SKM-1 (cell line): ENCODE measurements around the gene HIVEP2.

Experiments used
- DNase-seq: peaks from one replicate; lab custom pipeline; 2025; ENCODE audit not compliant: unreplicated experiment; lab: John Stamatoyannopoulos, UW

HIVEP2 gene

DNA sequence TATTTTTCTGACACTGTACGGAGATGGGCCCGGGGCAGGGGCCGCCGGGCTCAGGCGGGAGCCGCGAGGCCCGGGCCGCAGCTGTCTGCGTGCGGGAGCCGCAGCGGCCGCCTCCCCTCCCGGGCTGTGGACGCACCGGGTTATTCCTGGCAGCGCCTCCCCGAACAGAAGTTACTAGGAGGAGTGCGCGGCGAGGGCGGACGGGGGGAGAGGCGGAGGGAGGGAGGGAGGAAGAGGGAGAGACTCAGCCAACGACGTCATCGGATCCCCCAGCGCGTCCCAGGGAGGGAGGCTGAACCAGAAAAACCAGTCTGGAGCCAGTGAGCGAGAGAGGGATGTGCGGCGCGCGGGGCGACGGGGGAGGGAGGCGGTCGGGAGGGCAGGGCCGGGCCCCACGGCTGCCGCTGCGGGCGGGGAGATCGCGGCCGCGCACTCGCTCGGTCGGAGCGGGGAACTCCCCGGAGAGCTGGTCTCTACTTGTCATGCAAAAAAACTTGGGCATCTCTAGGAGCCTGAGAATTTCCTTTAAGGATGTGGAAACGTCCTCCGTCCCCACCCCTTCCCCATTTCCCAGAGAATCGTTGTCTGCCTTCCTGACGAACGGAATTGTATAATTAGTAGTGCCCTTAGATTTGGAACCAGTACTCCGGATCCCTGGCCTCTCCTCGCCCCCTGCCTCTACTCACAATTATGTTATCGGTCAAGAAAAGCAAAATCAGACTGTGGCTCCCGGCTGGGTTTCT is 1.4 kb upstream of the HIVEP2 start:
- no peak for DNase-seq

DNA sequence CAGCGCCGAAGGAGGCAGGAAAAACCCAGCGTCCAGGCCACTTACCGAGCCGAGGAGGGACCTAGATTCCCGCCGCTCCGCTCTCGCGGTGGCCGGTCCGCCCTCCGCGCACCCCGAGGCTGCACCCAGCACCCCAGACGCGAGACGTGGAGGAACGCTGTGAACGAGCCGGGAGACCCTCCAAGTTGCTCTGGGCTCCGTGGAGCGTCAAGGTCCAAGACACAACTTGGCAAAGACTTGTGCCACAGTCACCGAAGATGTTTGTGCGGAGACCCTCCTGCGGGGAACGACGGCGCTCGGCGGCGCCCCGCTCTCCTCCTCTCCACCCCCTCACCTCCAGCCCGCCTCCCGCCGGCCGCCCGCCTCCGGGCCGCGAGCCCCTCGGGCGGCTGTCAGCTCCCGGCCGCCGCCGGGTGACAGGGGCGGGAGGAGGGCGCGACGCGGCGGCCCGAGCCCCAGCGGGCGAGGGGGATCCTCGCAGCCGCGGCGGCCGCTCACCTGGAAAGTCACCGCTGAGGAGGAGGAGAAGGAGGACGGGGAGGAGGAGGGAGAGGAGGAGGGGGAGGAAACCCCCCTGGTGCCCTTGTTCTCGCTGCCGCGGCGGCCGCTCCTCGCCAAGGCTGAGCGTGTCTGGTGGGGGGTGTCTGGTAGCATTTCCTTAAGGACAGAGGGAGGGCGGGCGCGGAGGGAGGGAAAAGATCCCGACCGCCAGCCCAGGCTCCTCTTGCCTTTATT is 637 bp upstream of the HIVEP2 start:
- DNase-seq, result no peak

DNA sequence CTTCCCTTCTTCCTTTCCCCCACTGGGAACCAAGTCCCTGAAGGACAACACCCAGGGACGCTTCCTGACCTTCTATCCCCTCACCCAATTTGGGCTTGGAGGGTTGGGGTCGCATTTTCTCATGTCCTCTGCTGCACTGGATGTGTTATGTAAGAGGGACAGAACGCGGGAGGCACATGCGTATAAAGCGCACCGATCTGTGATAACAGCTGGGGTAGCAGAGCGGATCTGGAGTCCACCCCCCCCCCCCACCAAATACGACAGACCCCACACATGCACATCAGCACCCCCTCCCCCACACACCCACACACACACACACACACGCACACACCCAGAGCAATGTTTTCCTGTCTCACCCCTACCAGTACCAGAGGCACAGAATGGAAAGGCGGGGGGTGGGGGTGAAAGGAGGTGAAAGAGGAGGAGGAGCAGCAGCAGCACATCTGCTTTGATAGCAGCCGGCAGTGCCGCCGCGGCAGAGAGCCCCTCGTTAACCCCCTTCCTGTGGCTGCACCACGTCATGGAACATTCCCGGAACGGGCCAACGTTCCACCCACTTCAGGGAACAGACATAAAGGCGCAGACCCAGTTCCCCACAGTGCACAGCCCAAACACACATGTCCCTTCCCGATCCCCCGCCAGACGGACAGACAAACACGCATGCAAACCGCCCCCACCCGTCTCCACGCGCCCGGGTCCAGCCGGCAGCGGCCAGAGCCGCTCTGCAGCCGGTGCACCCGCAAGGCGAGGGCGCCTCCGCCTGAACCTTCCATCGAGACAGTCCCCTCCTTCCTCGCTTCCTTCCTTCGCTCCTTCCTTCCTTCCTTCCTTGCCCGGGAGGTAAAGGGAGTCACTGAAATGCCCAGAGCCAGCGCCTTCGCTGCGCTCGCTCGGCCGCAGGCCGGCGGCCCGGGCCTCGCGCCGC is 590 bp downstream of the HIVEP2 start:
- no peak for DNase-seq

DNA sequence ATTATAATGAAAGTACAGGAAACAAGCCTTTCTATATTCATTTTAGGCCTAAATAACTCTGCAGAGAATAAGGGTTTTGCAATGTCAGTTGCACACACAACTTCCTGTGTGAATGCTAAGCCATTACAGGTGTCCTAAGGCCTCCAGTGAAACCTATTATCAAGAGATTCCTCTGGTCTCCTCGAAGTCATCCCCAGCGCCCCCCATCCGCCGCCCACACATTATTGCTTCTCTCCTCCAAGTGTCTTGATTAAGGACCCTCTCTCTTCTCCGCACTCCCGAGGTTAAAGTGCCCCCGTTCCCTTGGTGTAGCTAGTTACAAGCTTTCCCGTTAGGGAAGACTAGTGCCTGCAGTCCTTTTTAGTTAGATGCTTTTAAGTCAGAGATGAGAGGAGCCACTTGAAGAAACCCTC is 1.3 kb downstream of the HIVEP2 start:
- no peak for DNase-seq

DNA sequence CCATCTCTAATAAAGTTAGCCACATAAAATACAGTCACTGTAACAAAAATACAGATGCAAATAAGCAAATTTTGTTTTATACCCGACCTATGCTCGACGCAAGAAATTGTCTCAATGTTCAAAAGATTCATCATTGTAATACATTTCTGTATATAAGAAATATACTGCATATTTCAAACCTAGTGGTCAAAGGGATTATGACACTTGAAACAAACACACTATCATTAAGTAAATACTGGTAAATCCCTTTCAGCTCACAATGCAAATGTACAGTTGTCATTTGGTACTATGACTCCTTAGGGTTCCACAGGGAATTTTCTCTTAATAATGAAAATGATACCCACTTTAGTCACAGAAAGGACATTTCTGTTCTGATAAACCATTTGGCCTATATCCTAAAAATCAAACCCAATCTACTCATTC is 2.2 kb downstream of the HIVEP2 start:
- DNase-seq, result peak; percentile 22

DNA sequence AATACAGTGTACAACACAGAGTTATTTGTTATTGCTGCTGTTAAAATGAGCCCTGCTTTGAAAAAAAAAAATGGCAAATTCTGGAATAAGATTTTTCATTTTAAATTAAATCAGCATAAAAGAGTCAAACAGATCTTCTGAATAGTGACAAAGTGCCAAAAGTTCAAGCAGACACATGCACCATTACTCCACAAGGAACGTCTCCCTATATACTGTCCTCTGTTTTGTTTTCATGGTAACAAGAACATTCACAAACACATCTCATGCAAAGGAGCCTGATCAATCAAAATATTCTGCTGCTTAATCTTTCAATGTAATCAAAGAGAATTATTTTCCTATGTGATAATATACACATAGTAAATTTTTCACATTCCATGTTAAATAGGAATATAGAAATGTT is 2.7 kb downstream of the HIVEP2 start:
- no peak for DNase-seq

DNA sequence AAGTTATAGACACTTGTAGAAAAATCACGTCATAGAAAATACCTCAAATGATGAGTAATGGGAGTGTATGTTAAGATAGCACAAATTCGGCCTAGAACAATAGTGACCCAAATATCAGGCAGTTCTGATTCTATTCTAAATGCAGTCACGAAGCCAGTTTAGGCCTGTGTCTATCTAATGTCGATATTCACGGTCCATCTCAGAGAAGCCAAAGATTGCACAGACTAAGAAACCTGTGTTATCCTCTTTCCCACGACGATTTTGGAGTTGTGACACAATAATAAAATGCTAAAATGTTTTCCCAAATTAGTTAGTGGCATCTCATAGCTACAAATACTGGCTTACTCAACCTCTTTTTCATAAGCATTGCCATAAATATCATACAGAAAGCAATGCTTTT is 4.0 kb downstream of the HIVEP2 start:
- DNase-seq, result no peak

DNA sequence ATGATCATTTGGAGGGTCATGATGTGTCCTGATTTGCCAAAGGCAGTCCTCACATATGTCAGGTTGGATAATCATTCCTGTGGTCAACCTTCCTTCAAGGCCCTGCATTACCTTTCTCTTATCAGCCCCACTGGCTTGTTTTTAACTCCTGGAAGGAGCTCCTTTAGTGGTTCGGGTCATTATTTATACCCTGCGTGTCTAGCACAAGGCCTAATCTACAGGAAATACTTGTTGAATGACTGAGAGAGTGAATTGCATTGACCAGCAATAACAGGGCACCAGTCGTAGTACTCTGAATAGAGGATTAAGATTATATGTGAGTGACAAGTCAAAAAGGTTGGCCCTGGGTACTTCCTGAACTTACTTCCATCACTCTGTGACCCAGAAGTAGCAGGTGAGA is 4.5 kb downstream of the HIVEP2 start:
- no peak for DNase-seq

DNA sequence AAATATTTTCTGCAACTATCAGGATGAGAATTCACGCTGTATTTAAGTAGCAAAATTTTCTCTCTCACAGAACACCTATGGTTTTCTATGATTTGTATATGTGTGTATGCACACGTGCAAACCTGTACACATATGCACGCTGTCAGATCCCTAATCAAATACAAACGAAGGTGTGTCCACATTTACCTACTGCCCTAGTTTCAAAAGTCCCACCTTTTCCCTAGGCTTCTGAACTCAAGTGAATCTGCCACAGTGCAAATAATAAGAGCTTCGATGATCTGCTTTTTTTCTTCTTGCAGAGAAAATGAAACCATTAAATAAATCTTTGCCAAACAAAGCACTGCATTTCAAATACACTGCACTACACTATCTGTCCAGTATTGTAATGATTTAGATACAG is 6.5 kb downstream of the HIVEP2 start:
- no peak for DNase-seq

DNA sequence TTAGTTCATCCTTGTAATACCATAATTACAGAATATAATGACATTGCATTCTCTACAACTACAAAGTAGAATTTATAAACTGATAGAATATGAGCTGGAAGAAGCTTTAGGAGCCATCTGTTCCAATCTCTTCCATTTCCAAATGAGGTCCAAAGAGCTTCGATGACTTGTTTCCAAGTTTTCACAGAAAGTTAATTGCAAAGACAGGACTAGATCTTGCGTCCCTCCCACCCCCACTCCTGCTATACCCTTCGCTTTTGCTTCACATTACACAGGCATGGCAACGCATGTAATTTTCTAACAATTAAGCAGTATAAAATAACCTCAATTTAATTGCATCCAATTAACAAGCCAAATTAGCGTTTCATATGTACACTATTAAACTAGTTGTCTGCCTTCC is 7.0 kb downstream of the HIVEP2 start:
- DNase-seq, result no peak

DNA sequence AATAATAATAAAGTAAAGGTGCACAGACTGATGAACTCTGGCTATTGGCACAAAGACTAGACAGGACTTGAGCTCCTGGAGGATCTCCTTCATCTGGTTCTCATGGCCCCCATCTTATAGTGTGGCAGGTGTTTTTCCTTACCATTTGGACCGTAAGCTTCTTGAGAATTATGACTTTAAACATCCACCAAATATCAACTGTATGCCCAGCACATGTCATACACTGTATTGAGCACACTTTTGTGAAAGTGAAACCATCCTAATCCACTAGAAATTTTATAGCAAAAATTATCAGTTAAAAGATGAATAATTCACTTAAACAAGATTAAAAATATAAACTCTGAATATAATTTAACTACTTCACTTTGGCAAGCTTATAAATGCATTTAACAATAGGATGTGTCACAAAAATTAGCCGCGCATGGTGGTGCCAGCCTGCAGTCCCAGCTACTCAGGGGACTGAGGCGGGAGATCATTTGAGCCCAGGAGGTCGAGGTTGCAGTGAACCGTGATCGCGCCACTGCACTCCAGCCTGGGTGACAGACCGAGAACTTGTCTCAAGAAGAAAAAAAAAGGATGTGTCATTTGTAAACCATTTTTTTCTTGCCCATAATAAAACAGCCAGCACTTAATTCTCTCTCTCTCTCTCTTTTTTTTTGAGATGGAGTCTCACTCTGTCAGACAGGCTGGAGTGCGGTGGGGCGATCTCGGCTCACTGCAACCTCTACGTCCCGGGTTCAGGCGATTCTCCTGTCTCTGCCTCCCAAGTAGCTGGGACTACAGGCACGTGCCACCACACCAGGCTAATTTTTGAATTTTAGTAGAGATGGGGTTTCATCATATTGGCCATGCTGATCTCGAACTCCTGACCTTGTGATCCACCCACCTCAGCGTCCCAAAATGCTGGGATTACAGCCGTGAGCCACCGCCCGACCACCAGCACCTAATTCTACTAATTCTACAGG is 9.1 kb downstream of the HIVEP2 start:
- no peak for DNase-seq

DNA sequence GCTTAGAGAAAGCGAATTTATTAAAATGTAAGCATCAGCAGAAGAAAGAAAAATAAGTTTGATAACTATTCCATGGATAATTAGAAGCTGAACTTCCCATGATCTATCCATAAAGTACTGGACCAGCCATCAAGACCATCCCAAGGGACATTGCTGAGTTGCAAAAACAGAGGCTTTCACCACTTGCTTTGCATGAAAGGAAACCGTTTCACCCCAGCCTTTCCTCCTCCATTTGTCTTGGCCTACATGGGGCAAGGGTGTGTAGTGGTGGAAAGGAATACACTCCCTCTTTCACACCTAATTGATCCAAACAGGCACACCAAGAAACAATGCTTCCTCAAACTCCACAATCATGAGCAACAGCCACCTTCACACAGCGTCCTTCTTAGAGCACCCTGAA is 10.4 kb downstream of the HIVEP2 start:
- DNase-seq, result no peak

DNA sequence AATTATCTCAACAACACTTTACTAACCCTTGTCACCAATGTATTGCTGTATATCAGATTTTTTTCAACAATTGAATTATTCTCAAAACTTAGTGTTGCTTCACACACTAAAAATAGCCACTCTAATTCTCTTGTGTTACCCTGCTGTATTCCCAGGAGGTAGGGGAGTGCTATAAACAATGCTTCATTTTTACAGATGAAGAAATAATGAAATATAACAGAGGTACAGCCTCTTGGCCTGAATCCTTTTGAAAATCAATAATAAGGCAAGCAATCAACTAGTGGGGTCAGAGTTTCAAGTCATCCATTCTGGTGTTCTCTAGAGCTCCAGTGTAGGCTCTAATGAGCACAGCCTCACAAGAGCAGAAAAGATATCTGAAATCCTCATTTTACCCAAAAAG is 10.9 kb downstream of the HIVEP2 start:
- no peak for DNase-seq

DNA sequence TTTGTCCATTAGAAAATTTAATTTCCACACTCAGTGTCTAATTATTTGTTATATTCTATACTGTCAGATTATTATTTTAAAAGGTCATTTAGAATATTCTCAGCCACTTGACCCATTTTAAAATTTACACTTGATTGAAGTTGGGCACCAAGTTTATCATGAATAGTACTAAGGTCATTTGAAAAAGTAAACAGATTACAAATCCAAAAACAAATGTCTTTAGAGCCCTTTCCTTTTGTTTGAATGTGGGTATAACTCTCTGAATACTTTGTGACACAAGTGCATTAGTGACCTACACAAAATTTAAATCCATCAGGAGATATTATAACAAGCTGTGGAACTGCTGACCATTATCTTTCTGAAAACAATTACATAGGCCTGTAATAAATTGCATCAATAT is 11.3 kb downstream of the HIVEP2 start:
- DNase-seq, result no peak

DNA sequence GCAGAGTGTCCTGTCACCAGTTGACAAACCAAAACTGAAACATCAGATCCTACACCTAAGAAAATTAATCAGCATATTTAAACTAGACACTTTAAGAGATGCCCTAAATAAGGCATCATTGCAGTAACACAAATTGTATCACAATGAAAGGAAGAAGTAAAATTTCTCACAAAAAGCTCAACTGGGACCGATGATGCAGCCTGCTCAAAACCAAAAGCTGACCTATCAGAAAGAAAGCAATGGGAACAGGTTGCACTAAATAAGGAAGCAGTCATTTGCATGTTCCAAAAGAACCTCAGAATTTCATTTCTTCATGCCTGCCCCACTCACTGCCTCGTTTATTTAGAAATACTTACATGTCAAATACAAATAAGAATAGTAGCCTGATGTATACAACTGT is 12.1 kb downstream of the HIVEP2 start:
- no peak for DNase-seq

DNA sequence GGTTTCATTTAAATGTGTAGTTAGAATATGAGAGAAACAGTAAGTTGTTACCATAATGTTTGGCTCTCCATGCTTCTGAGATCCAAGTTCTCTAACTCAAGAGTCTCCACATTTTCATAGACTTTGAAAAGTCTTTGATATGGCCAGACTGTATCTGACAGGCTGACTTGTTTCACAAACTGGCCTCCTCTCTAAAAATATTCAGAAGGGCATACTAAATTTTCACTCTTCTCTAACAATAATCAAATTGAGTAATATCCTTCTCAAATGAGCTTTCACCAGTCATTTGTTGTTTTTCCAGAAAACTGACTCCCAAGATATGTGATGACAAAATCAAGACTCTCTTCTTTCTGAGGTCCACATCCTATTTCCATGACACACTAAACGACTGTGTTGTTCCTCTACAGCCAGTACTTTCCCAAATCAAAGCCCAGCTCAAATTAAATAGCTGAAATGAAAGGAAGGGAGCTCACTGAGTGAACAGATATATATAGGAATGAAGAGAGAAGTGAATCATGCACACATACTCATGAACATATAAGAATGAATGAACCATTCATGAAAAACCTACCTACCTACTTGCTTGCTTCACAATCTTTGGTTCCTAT is 15.1 kb downstream of the HIVEP2 start:
- no peak for DNase-seq

DNA sequence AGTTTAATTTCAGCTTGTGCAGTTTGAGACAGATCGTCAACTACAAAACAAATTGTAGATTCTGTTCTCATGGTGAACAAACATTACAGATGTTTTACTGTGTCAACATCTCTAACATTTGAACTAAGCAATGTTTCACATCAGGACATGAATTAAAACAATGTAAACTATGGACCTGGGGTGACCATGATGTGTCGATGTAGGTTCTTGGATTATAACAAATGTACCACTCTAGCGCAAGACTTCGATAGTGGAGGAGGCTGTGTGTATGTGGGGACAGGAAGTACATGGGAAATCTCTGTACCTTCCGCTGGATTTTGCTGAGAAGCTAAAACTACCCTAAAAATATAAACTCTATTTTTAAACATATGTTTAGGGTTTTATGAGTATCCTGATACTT is 17.1 kb downstream of the HIVEP2 start:
- DNase-seq, result no peak

DNA sequence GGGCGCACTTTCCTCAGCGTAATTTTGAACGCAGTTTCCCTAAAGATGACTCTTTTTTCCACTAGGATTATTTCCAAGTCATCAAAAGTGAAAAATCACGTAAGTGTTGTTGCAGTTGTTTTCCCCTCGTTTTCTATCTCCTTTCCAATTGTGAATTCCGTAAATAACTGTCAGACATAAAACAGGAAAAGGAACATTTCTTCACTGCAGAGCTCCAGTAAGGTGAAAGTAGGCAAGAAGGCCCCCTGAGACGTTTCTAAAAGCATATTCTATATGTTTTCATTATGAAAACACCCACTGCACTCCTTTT is 17.8 kb downstream of the HIVEP2 start:
- no peak for DNase-seq

DNA sequence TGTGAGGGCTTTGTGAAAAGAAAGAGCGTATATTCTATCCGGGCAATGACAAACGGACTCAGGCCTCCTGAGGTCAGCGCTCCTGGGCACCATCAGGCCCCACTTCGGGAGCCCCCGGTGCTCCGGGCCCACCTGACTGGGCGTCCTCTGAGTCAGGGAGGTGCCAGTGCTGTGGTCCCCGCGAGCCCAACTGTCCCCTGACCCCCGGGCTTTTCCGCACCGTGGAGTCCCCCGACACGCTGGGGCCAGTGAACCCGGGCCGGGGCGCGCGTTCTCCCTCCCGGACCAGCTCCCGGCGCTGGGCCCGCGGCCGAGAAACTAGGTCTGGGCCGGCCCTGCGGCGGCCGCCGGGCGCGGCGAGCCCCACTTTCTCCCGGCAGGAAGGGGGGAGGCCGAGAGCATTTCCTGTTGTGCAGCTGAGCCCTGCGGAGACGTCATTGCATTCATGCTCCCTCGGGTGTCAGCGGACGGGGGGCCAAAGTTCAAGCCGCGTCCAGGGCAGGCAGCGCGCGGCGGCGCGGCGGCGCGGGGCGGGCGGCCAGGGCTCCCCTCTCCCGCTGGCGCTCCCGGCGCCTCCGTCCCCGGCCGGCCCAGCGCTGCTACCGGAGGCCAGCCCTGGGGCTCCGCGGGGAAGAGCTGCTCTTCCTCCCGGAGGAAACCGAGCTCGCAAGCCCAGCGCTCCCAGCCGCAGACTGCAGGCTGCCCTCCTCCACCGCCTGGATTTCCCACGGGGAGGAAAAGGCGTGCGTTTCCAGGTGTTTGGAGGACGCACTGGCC is 18.3 kb downstream of the HIVEP2 start:
- no peak for DNase-seq

DNA sequence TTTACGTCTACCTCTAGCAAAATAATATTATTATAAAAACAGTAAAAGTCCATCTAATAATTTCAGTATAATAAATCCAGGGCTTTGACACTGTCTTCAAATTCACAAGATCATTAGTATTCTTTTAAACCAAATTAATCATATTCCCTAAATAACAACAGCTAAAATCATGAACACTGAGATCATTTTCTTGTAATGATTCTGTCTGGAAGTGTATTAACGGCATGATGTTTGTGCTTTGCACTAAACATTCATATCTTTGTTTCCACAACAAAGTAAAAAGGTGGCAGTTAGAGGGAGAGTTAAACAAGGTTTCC is 18.8 kb downstream of the HIVEP2 start:
- DNase-seq, result no peak
